NCI-H1436 treated with DMSO at 0.1 percent for 48 hours (cell line): ENCODE measurements around the gene MT3.

Experiments used
- DNase-seq: peaks from one replicate; lab custom pipeline; 2025; lab: John Stamatoyannopoulos, UW

Gene MT3

DNA sequence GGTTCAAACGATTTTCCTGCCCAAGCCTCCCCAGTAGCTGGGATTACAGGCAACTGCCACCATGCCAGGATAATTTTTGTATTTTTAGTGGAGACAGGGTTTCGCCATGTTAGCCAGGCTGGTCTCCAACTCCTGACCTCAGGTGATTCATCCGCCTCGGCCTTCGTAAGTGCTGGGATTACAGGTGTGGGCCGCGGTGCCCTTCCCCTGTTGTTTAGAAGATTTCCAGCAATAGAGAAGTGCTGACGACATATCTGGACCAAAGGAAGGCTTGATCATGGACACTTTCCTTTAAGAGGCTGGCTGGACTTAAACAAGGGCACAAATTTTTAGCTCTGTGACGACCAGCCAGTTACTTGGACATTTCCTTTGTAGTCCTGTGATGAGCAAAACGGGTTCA lies 41.9 kb downstream of the MT3 start:
- DNase-seq = no peak

GRCh38 chr16:56631832-56632155 lies 42.5 kb downstream of the MT3 start:
- no peak for DNase-seq

DNA sequence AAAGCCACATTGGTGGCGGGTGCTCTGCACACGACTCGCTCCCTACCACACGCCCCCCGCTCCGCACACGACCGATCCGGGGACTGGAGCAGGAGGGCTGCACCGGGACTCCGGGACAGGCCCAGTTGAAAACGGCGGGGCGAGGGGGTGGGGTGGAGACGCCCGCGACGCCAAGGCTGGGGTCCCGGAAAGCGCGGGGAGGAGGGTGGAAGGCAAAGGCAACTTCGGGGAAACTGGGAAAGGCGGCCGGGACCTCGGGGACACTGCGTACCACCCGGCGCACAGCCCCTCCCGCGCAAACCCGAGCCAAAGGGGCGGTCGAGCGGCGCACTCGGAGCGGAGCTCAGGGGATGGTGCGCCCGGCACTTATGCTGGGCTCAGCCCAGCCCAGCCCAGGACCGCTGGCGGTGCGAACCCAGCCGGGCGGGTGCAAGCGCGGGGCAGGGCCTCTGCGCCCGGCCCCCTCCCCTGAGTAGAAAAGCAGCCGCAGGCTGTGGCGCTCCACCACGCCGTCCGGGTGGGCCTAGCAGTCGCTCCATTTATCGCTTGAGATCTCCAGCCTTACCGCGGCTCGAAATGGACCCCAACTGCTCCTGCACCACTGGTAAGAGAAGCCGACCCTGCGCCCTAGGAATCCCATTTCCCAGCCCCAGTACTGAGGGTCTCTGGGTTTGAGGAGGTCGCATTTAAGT lies 43.0 kb downstream of the MT3 start, which contains the start of gene MT1M:
TSS of gene MT1M (plus strand) at position 504 of the 692 bp plus-strand sequence. CDS start at position 577, 73 bp downstream.
- no peak for DNase-seq

GRCh38 chr16:56632848-56633365 lies 43.6 kb downstream of the MT3 start:
- DNase-seq = no peak

GRCh38 chr16:56633535-56633934 lies 44.2 kb downstream of the MT3 start:
- DNase-seq = no peak

- no peak for DNase-seq
Observed at GRCh38 chr16:56634715-56635440, 45.5 kb downstream of the MT3 start.

DNA sequence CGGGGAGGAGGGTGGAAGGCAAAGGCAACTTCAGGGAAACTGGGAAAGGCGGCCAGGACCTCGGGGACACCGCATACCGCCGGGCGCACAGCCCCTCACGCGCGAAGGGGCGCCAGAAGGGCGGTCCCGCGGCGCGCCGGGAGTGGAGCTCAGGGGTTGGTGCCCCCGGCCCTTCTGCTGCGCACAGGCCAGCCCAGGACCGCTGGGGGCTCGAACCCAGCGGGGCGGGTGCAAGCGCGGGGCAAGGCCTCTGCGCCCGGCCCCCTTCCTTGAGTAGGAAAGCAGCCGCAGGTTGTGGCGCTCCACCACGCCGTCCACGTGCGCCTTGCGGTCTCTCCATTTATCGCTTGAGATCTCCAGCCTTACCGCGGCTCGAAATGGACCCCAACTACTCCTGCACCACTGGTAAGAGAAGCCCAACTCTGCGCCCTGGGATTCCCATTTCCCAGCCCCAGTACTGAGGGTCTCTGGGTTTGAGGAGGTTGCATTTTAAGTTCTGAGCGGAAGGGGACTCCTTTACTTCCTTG lies 46.2 kb downstream of the MT3 start:
- no peak for DNase-seq

DNA sequence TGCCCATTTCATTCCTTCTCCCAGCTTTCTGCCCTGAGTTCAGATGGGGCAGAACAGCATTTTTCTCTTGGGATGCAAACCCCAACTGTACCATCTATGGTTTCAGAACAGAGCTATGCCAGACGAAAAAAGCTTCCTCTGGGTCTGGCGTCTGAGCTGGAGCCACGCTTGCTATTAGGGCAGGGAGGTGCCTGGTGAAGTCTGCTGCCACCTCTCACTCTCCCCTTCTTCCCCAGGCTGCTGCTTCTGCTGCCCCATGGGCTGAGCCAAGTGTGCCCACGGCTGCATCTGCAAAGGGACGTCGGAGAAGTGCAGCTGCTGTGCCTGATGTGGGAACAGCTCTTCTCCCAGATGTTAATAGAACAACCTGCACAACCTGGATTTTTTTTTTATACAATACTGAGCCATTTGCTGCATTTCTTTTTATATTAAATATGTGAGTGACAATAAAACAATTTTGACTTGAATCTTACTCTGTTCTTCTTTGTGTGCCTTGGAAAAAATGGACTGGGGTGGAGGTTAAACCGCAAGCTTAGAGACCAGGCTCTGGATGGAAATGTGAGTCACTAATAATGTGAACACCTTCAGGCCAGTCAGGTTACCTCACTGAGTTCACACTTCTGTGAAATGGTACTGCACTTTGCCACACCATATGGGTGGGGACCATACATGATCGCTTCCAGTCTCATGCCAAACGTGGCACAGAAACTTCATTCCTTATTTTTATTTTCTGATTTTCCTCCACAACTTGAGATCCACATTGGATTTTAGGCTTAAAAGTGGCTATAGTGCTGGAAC lies 47.5 kb downstream of the MT3 start:
- no peak for DNase-seq

- no peak for DNase-seq
Observed at GRCh38 chr16:56637814-56638750, 48.8 kb downstream of the MT3 start, which contains the start of gene MT1A. MT1A (plus strand) TSS chr16:56638666; CDS start chr16:56638739, 73 bp downstream.

- DNase-seq = no peak
Observed at GRCh38 chr16:56639045-56639444, 49.7 kb downstream of the MT3 start.

GRCh38 chr16:56640076-56640475 lies 50.7 kb downstream of the MT3 start:
- DNase-seq = no peak
